Activated naive CD8-positive, alpha-beta T cell treated with anti-CD3 and anti-CD28 coated beads for 36 hours (primary cell): ENCODE measurements around the gene GRK7. TPM values are rescaled to one million over a fixed set of nuclear protein-coding genes. Genes with fewer than 3 reads are reported as not detected.
"Not testable (repeated sequence)": the region's sequence is repeated elsewhere in the genome, so short reads cannot be mapped to it uniquely, and the experiment has no call there.

Experiments
- DNase-seq: peaks from one replicate; pipeline ENCODE4 v3.0.0; 2021
- H3K27ac Mint-ChIP-seq: one replicate; pipeline ENCODE4 v1.8.0; 2022; ENCODE audit warnings: mild to moderate bottlenecking, moderate library complexity, mixed read lengths
- H3K27me3 Mint-ChIP-seq: one replicate; pipeline ENCODE4 v1.8.0; 2022; ENCODE audit warnings: mild to moderate bottlenecking, mixed read lengths
- H3K36me3 Mint-ChIP-seq: one replicate; pipeline ENCODE4 v1.8.0; 2021; ENCODE audit warnings: mild to moderate bottlenecking, mixed read lengths
- H3K4me1 Mint-ChIP-seq: one replicate; pipeline ENCODE4 v1.8.0; 2021; ENCODE audit warnings: mixed read lengths
- H3K4me3 Mint-ChIP-seq: one replicate; pipeline ENCODE4 v1.8.0; 2022; ENCODE audit warnings: mild to moderate bottlenecking, moderate library complexity, mixed read lengths
- H3K9me3 Mint-ChIP-seq: one replicate; pipeline ENCODE4 v1.8.0; 2022; ENCODE audit warnings: mixed read lengths
- total RNA-seq, 2 experiments: library from RNA; stranded (reverse); gene quantifications; one replicate each; pipeline ENCODE4 v1.2.3, GENCODE V29; 2021

The GRK7 gene
- total RNA-seq, 2 experiments from 2014 or later, result not detected

DNA sequence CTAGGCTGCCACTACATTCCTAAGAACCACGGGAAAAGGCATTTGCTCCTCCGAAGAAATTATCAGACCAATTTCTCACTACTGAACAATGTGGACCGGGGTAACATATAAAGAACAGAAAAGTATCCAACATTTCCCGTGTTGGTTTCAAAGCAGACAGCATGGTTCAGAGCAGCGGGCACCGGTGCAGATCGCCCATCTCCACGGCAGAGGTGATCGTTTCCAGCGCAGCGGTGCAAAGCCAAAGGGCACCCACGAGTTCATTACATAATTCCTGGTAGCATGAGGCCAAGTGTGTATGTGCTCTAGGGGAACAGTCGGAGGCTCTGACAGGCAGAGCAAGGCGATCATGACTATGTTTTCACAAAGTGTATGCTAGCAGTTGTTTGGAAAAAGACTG lies 13.2 kb downstream of the GRK7 start:
- Mint-ChIP-seq H3K27me3 (no peaks in the 10 kb centered on the region), H3K36me3 (peaks cover 2% of the 10 kb centered on the region), H3K9me3 (no peaks in the 10 kb centered on the region), H3K27ac (no peak overlapping the region), H3K4me3 (no peak overlapping the region), H3K4me1 (no peaks in the 10 kb centered on the region)
- DNase-seq, result no peak

DNA sequence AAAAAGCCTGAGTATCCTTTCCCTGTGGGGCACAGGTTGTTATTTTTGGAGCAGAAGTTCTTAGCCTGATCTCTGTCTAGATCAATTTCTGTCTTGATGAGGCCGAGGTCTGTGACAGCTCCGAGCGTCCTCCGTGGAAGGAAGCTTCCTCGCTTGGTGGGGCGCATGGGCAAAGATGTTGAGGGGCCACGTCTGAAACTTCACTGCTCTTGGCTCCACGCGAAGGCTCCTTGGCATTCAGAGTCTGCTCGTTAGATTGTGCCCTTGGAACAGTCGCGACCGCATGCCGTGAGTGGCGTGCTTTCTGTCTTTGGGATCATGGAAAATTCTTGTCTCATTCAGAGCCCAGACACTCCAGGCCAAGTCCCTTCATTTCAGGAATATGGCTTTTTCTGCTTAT lies 13.7 kb downstream of the GRK7 start:
- Mint-ChIP-seq H3K4me1 (no peaks in the 10 kb centered on the region), H3K36me3 (peaks cover 2% of the 10 kb centered on the region), H3K27me3 (no peaks in the 10 kb centered on the region), H3K27ac (no peak overlapping the region), H3K9me3 (no peaks in the 10 kb centered on the region), H3K4me3 (no peak overlapping the region)
- no peak for DNase-seq

DNA sequence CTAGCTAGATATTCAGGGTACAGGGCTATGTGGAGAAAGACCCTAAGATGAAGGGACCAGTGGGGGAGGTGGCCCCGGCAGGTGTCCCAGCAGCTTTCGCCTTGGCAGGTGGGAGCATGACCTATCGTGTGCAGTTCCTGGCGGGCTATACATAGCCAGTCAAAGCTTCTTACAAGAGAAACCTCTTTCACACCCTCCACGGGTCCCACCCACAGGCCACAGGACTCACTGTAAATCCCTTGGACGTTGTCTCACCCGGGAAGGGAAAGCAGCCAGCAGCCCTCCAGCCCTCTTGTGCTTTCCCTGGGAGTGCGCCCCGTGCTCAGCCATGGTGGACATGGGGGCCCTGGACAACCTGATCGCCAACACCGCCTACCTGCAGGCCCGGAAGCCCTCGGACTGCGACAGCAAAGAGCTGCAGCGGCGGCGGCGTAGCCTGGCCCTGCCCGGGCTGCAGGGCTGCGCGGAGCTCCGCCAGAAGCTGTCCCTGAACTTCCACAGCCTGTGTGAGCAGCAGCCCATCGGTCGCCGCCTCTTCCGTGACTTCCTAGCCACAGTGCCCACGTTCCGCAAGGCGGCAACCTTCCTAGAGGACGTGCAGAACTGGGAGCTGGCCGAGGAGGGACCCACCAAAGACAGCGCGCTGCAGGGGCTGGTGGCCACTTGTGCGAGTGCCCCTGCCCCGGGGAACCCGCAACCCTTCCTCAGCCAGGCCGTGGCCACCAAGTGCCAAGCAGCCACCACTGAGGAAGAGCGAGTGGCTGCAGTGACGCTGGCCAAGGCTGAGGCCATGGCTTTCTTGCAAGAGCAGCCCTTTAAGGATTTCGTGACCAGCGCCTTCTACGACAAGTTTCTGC lies 15.0 kb downstream of the GRK7 start:
- DNase-seq, result no peak
- Mint-ChIP-seq H3K36me3 (peaks cover 2% of the 10 kb centered on the region), H3K9me3 (no peaks in the 10 kb centered on the region), H3K4me1 (no peaks in the 10 kb centered on the region), H3K27ac (no peak overlapping the region), H3K4me3 (no peak overlapping the region), H3K27me3 (no peaks in the 10 kb centered on the region)

DNA sequence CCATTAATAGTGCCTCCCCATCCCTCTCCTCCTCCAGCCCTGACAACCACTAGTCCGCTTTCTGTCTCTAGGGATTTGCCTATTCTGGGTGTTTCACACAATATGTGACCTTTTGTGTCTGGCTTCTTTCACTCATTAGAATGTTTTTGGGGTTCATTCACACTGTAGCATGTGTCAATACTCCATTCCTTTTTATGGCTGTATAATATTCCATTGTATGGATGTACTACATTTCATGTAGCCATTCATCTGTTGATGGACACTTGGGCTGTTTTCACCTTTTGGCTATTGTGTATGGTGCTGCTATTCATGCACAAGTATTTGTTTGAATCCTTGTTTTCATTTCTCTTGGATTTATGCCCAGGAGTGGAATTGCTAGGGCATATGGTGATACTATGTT lies 16.5 kb downstream of the GRK7 start:
- Mint-ChIP-seq H3K36me3 (peaks cover 2% of the 10 kb centered on the region), H3K9me3 (no peaks in the 10 kb centered on the region), H3K4me1 (no peaks in the 10 kb centered on the region), H3K27me3 (no peaks in the 10 kb centered on the region), H3K4me3 (no peak overlapping the region), H3K27ac (no peak overlapping the region)
- no peak for DNase-seq

DNA sequence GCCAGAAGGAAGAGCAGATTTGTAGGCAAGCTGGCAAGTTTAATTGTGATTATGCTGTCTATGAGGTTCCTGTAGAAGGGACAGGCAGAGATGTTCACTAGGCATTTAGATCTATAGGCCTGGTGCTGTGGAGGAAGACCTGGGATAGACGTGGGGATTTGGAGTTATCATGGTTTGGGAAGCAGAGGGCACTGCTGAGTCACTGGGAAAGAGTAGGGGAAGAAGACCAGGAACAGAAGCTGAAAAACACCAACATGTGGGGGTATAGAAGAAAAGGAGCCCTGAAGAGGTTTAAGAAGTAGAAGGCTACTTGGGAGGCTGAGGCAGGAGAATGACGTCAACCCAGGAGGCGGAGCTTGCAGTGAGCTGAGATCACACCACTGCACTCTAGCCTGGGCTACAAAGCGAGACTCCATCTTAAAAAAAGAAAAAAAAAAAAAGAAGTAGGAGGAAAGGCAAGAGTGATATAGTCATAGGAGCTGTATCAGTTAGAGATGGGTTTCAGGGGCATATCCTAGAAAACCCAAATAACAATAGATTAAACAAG lies 19.3 kb downstream of the GRK7 start:
- Mint-ChIP-seq H3K9me3 (no peaks in the 10 kb centered on the region), H3K4me3 (no peak overlapping the region), H3K36me3 (peaks cover 2% of the 10 kb centered on the region), H3K4me1 (no peaks in the 10 kb centered on the region), H3K27me3 (no peaks in the 10 kb centered on the region), H3K27ac (no peak overlapping the region)
- no peak for DNase-seq

DNA sequence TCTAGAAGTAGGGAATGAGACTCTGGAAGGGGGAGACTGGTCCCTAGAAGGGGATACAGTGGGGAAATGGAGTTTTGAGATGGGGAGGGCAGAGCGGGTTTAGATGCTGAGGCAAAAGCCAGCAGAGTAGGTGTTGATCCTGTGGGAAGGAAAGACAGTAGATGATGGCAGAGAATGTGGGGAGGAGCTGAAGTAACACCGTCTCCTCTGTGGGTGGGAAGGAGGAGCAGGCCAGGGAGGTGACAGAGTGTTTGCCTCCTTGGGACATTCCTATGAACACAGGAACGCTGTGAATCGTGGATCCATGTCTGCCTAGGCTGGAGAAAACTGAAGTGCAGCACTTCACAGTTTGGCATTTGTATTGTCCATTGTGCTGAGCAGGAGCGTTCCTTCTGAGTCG lies 20.4 kb downstream of the GRK7 start:
- Mint-ChIP-seq H3K4me1 (no peaks in the 10 kb centered on the region), H3K27me3 (no peaks in the 10 kb centered on the region), H3K9me3 (no peaks in the 10 kb centered on the region), H3K36me3 (peaks cover 2% of the 10 kb centered on the region), H3K4me3 (no peak overlapping the region), H3K27ac (no peak overlapping the region)
- DNase-seq, result no peak

DNA sequence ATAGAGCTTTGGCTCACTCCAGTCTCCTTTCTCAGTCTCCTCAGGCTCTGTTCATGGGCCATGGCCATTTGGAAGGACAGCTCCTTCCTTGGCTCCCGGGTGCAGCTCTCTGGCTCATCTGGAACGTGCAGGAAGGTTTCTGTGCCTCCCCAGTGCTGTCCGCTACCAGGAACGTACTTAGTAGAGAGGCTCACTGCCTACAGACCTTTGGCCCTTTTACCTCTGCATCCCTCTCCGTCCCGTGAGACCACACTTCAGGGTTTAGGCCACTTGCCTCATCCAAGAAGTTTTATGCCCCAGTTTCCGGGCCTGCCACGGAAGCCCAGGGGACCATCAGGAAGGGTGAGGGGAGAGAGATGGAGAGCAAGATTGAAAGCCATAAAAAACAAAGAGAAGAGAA lies 20.9 kb downstream of the GRK7 start:
- no peak overlapping the region for H3K27ac Mint-ChIP-seq
- H3K36me3 Mint-ChIP-seq, result peaks cover 2% of the 10 kb centered on the region
- H3K4me3 Mint-ChIP-seq, result no peak overlapping the region
- H3K9me3 Mint-ChIP-seq, result no peaks in the 10 kb centered on the region
- no peak for DNase-seq
- no peaks in the 10 kb centered on the region for H3K27me3 Mint-ChIP-seq
- H3K4me1 Mint-ChIP-seq, result no peaks in the 10 kb centered on the region

DNA sequence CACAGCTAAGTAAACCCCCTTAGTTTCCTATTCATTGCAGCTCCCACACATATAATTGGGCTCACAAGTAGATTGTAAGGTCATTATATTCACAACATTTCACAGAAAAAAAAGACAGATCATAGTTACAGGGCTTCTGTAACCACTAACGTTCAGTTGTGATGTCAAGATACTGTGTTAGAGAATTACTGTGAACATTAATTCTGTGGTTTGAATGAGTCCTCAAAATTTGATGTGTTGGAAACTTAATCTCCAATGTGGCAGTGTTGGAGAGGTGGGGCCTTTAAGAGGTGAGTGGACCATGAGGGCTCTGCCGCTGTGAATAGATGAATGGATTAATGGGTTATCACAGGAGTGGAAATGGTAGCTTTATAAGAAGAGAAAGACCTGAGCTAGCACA lies 21.3 kb downstream of the GRK7 start:
- H3K36me3 Mint-ChIP-seq, result peaks cover 2% of the 10 kb centered on the region
- no peak overlapping the region for H3K27ac Mint-ChIP-seq
- no peaks in the 10 kb centered on the region for H3K27me3 Mint-ChIP-seq
- no peak overlapping the region for H3K4me3 Mint-ChIP-seq
- no peaks in the 10 kb centered on the region for H3K9me3 Mint-ChIP-seq
- no peak for DNase-seq
- no peaks in the 10 kb centered on the region for H3K4me1 Mint-ChIP-seq

DNA sequence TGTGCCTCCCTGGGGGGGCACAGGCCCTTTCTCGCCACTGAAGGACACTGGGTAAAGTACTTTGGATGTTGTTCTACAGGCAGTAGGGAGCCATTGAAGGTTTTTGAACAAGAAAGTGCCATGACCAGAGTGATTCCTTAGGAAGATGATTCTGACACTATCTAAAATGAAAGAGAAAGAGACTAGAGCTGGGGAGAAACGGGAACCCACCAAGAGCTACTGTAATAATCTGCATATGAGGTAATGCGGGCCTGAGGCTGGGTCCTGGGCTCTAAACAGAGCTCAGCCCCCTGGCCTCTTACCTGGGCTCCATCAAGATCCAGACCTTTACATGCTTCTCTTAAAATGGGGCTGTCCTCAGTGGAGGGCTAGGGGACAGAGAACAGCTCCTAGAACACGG lies 24.9 kb downstream of the GRK7 start:
- no peaks in the 10 kb centered on the region for H3K36me3 Mint-ChIP-seq
- no peaks in the 10 kb centered on the region for H3K9me3 Mint-ChIP-seq
- no peak overlapping the region for H3K27ac Mint-ChIP-seq
- no peaks in the 10 kb centered on the region for H3K27me3 Mint-ChIP-seq
- no peak overlapping the region for H3K4me3 Mint-ChIP-seq
- H3K4me1 Mint-ChIP-seq, result no peaks in the 10 kb centered on the region
- DNase-seq, result no peak

DNA sequence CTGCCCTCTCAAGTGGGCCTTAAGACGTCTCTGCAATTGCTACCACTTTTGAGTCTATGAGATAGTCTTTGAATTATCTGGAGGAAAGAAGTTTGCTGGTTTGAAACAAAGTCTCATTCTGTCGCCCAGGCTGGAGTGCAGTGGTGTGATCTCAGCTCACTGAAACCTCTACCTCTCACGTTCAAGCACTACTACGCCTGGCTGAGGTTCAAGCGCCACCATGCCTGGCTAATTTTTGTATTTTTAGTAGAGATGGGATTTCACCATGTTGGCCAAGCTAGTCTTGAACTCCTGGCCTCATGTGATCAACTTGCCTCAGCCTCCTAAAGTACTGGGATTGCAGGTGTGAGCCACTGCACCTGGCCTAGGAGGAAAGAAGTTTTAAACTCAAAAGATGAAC lies 25.5 kb downstream of the GRK7 start:
- not testable (repeated sequence) for H3K4me3 Mint-ChIP-seq, H3K4me1 Mint-ChIP-seq, H3K27ac Mint-ChIP-seq, DNase-seq, H3K9me3 Mint-ChIP-seq, H3K36me3 Mint-ChIP-seq, H3K27me3 Mint-ChIP-seq

DNA sequence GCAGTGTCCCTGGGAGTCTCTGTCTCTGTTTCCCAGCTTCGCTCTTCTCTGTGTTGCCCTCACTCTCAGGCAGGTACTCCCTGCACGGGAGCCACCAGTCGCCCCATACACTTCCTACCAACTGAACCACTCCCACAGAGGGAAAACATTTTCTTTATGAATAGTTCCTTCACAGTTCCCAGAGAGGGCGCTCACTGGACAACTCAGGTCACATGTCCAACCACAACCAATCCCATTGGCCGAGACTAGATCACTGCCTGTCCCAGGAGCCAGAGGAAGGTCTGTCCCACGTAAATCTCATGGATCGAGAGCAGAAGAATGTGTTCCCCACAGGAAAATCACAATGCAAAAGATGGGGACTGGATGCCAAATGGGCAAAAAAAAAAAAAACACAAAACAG lies 26.1 kb downstream of the GRK7 start:
- Mint-ChIP-seq H3K36me3 (no peaks in the 10 kb centered on the region), H3K4me3 (no peak overlapping the region), H3K27me3 (no peaks in the 10 kb centered on the region), H3K27ac (no peak overlapping the region), H3K9me3 (no peaks in the 10 kb centered on the region), H3K4me1 (peaks cover 2% of the 10 kb centered on the region)
- DNase-seq, result no peak

DNA sequence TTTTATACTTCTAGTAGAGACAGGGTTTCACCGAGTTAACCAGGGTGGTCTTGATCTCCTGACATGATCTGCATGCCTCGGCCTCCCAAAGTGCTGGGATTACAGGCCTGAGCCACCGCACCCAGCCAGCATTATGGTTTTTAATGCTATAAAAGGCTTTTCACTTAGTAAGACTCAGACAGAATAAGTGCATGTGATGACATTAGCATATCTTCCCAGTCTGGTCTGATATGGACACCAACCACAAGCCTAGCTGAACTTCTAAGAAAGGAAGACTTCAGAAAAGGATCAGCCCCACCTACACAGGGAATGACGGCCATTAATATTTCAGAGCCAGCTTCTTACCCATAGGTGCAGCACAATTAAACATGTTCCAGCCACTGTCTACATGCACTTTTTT lies 27.0 kb downstream of the GRK7 start:
- Mint-ChIP-seq H3K27me3 (no peaks in the 10 kb centered on the region), H3K36me3 (no peaks in the 10 kb centered on the region), H3K27ac (no peak overlapping the region), H3K9me3 (no peaks in the 10 kb centered on the region), H3K4me3 (no peak overlapping the region), H3K4me1 (peaks cover 11% of the 10 kb centered on the region)
- no peak for DNase-seq

DNA sequence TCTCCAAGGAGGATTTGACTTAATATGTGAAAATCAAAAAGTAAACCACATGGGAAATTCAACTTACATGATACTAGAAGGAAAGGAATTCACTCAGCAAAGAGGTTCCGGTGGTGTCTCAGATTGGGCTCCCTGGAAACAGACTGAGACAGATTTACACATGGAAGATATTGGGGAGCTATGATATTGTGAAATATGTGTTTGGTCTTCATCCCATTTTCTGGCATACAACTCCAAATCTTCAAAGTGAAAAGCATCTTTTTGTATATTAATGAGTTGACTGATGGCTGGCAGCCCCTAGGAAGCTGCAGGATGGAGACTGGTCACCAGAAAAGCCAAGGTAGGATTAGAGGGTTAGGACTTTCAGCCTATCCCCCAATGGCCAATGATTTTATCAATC lies 29.3 kb downstream of the GRK7 start:
- no peak for DNase-seq
- no peaks in the 10 kb centered on the region for H3K9me3 Mint-ChIP-seq
- H3K27me3 Mint-ChIP-seq, result no peaks in the 10 kb centered on the region
- H3K4me1 Mint-ChIP-seq, result peaks cover 32% of the 10 kb centered on the region
- no peaks in the 10 kb centered on the region for H3K36me3 Mint-ChIP-seq
- H3K27ac Mint-ChIP-seq, result no peak overlapping the region
- no peak overlapping the region for H3K4me3 Mint-ChIP-seq

DNA sequence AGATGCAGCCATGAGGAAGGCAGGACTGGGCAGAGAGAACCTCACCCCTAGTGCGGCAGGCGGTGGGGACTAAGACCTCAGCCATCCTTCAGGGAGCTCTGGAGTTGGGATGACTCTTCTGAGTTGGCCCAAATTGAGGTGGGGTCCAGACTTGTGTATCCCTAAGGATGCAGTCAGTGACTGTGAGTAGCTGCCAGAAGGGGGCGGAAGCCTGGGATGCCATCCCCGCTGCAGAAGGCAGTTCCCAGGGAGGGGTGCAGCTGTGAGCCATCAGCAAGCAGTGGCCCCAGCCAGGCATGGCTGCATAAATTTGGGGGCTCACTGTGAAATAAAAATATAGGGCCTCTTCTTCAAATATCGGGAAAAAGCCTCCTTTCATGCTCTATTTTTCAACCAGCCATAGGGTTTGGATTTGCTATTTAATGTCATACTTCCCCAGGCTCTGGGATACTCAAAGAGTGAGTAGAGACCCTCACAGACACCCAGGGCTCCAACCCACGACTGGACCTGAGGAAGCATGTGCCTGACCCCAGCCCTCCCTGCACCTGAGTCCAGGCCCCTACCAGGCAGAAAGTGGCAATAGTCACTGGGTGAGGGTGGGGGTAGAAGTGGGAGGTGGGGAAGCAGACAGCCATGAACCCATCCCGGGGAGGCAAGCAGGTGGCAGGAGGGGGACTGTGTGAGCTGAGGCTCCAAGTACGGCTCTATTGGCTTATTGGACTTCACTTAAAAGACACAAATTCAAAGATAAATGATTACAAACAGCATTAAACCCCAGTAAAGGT lies 30.5 kb downstream of the GRK7 start:
- Mint-ChIP-seq H3K27me3 (no peaks in the 10 kb centered on the region), H3K9me3 (no peaks in the 10 kb centered on the region), H3K4me3 (no peak overlapping the region), H3K4me1 (peaks cover 39% of the 10 kb centered on the region), H3K36me3 (no peaks in the 10 kb centered on the region), H3K27ac (no peak overlapping the region)
- no peak for DNase-seq

DNA sequence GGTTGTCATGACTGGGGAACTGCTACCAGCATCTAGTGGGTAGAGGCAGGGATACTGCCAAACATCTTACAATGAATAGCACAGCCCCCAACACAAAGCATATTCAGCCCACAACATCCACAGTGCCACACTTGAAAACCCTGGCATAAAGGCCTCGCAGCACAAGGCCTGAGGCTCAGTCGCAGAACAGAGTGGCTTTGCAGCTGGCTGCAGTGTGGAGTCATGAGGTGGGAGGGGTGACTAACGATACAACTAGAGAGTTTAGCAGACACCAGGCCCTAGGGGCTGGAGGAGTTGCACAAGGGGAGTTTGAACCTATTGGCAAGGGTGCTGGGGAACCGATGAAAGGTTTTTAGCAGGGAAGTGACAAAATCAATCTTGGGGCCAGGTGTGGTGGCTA lies 32.1 kb downstream of the GRK7 start:
- Mint-ChIP-seq H3K9me3 (no peaks in the 10 kb centered on the region), H3K27me3 (no peaks in the 10 kb centered on the region), H3K36me3 (no peaks in the 10 kb centered on the region), H3K4me1 (peaks cover 39% of the 10 kb centered on the region), H3K4me3 (no peak overlapping the region), H3K27ac (peak overlapping the region; percentile 65)
- no peak for DNase-seq

DNA sequence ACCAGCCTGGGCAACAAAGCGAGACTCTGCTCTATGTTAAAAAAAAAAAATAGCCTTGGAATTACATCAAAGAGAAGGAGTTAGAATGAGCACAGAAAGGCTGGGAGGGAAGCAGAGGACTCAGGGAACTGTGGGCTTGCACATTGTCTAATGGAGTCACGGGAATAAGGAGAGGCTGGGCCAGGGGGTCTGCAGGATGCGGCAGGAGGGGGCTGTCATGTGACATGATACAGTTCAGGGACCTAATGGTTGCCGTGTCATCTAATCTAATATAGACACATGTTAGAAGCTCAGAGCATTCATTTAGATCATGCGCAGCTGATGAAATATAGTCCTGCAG lies 32.5 kb downstream of the GRK7 start:
- H3K36me3 Mint-ChIP-seq, result no peaks in the 10 kb centered on the region
- H3K9me3 Mint-ChIP-seq, result no peaks in the 10 kb centered on the region
- H3K27ac Mint-ChIP-seq, result peak overlapping the region; percentile 98
- no peak overlapping the region for H3K4me3 Mint-ChIP-seq
- H3K4me1 Mint-ChIP-seq, result peaks cover 39% of the 10 kb centered on the region
- no peaks in the 10 kb centered on the region for H3K27me3 Mint-ChIP-seq
- no peak for DNase-seq
